Measurements from ENCODE around the gene KRCC1. TPM values are rescaled to one million over a fixed set of nuclear protein-coding genes. Genes with fewer than 3 reads are reported as not detected.
A peak's percentile ranks its signal among the peaks of the same experiment; 100 is the strongest.

Gene KRCC1
- total RNA-seq, 2 donors from 2014 or later: 11.7 to 20.3 TPM

DNA sequence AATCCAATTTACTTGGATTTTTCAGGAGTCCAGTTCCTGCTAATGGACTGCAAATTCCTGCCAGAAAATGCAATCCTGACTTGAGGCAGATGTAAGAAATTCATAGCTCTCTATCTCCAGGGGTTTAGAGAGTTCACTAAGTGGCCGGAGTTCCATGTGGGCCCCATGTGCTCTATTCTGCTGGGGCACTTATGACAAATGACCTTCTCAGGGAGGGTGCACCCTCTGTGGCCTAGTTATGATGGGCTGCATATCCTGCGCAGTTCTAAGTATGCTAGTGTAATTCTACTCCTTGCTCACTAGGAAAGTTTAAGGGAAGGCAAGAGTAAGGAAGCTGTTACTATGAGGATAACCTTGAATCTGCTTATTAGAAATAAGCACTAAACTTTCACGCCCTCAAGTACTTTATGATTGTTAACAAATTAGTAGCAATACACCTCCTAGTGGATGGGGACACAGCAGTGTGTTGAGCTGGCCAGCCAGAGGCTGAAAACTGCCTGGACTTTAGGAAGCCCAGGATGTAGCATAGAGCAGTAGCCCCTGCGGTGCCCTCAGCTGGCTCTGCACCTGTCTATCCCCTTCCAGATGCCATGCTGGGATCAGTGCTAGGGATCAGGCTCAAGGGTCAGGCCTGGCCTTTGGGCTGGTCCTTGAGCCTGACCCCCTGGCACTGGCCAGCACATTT is 26.5 kb upstream of the KRCC1 start:
- no peaks in the 10 kb centered on the region for H3K9me3 ChIP-seq (ENCODE audit: control insufficient read depth, low read length)
- H3K9ac ChIP-seq (ENCODE audit: extremely low read depth, low read length, poor library complexity, severe bottlenecking): no peak overlapping the region
- H3K27me3 Mint-ChIP-seq (ENCODE audit: insufficient read depth): peaks cover 3% of the 10 kb centered on the region
- DNase-seq: no peak
- H3K4me3 Mint-ChIP-seq: no peak overlapping the region
- WGBS, 2 experiments (ENCODE audit: insufficient coverage in 1 of 2, insufficient read length in 1 of 2): 86 to 89% methylated on average over 4 of the region's 4 CpGs
- H3K27ac Mint-ChIP-seq: no peak overlapping the region
- no peaks in the 10 kb centered on the region for H3K27me3 ChIP-seq (ENCODE audit: control insufficient read depth, insufficient read depth, low read length, poor library complexity, severe bottlenecking)
- H3K36me3 ChIP-seq (ENCODE audit: control insufficient read depth, insufficient read depth, low read length): no peaks in the 10 kb centered on the region
- no peaks in the 10 kb centered on the region for H3K4me1 ChIP-seq (ENCODE audit: control insufficient read depth, insufficient read depth, low read length)
- no peak overlapping the region for H3K4me3 ChIP-seq (ENCODE audit: low read length)
- H3K4me1 Mint-ChIP-seq: peaks cover 4% of the 10 kb centered on the region
- no peaks in the 10 kb centered on the region for H3K36me3 Mint-ChIP-seq (ENCODE audit: low read depth)
- TF ChIP-seq, protein P1, sequence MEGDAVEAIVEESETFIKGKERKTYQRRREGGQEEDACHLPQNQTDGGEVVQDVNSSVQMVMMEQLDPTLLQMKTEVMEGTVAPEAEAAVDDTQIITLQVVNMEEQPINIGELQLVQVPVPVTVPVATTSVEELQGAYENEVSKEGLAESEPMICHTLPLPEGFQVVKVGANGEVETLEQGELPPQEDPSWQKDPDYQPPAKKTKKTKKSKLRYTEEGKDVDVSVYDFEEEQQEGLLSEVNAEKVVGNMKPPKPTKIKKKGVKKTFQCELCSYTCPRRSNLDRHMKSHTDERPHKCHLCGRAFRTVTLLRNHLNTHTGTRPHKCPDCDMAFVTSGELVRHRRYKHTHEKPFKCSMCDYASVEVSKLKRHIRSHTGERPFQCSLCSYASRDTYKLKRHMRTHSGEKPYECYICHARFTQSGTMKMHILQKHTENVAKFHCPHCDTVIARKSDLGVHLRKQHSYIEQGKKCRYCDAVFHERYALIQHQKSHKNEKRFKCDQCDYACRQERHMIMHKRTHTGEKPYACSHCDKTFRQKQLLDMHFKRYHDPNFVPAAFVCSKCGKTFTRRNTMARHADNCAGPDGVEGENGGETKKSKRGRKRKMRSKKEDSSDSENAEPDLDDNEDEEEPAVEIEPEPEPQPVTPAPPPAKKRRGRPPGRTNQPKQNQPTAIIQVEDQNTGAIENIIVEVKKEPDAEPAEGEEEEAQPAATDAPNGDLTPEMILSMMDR (conservative IDR thresholded peaks at IDR 0.05): peak; percentile 21
- no peaks in the 10 kb centered on the region for H3K9me3 Mint-ChIP-seq
- H3K27ac ChIP-seq (ENCODE audit: low read depth, low read length): no peak overlapping the region

DNA sequence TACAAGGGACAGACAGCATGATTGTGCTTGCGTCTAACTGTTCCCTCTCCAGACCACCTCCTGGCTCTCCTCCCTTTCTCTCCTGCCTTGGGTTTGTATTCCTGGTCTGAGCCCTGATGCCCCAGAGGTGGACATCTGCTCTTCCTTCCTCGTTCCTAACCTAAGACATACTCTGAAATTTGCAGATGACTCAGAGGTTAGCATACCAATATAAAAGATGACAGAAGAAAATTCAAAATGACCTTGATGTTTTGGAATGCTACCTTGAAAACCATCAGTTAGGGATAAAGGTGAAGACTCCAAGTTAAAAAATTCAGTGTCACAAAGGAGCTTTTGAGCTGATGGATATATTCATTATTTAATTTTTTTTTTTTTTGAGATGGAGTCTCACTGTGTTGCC is 25.0 kb upstream of the KRCC1 start:
- H3K27me3 ChIP-seq (ENCODE audit: control insufficient read depth, insufficient read depth, low read length, poor library complexity, severe bottlenecking): no peaks in the 10 kb centered on the region
- Mint-ChIP-seq H3K36me3 (ENCODE audit: low read depth) (no peaks in the 10 kb centered on the region), H3K4me3 (no peak overlapping the region), H3K27me3 (ENCODE audit: insufficient read depth) (peaks cover 3% of the 10 kb centered on the region), H3K27ac (no peak overlapping the region), H3K9me3 (no peaks in the 10 kb centered on the region), H3K4me1 (peaks cover 4% of the 10 kb centered on the region)
- no peaks in the 10 kb centered on the region for H3K9me3 ChIP-seq (ENCODE audit: control insufficient read depth, low read length)
- H3K36me3 ChIP-seq (ENCODE audit: control insufficient read depth, insufficient read depth, low read length): no peaks in the 10 kb centered on the region
- 84 to 100% methylated on average over 1 to 2 of the region's 2 CpGs for WGBS, 2 experiments (ENCODE audit: insufficient coverage in 1 of 2, insufficient read length in 1 of 2)
- TF ChIP-seq, protein P1 (conservative IDR thresholded peaks at IDR 0.05): no peak
- H3K4me3 ChIP-seq (ENCODE audit: low read length): no peak overlapping the region
- DNase-seq: no peak
- H3K9ac ChIP-seq (ENCODE audit: extremely low read depth, low read length, poor library complexity, severe bottlenecking): no peak overlapping the region
- H3K27ac ChIP-seq (ENCODE audit: low read depth, low read length): no peak overlapping the region
- H3K4me1 ChIP-seq (ENCODE audit: control insufficient read depth, insufficient read depth, low read length): no peaks in the 10 kb centered on the region

DNA sequence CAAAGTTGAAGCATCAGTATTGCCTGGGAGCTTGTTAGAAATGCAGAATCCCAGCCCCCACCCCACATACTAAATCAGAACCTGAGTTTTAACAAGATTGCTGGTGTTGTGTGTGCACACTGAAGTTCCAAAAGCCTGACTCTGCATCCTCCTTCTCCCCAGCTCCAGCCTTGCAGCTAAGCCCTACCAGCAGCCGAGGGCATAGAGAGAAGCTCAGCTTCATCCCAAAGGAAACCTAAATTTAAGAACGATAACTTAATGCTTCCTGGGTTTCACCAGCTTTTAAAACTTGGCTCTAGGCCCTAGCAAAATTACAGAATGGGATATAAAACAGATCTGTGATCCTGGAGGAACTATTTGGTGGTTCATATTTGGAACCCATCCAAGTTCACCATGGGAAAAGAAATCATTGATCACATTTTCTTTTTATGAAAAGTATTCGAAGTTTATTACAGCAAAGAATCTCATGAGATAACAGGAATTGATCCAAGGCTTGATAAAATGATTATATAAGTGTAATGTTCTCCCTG is 23.1 kb upstream of the KRCC1 start:
- Histone ChIP-seq H3K27me3 (ENCODE audit: control insufficient read depth, insufficient read depth, low read length, poor library complexity, severe bottlenecking) (no peaks in the 10 kb centered on the region), H3K9me3 (ENCODE audit: control insufficient read depth, low read length) (no peaks in the 10 kb centered on the region), H3K9ac (ENCODE audit: extremely low read depth, low read length, poor library complexity, severe bottlenecking) (no peak overlapping the region), H3K4me3 (ENCODE audit: low read length) (no peak overlapping the region), H3K27ac (ENCODE audit: low read depth, low read length) (no peak overlapping the region), H3K4me1 (ENCODE audit: control insufficient read depth, insufficient read depth, low read length) (no peaks in the 10 kb centered on the region), H3K36me3 (ENCODE audit: control insufficient read depth, insufficient read depth, low read length) (no peaks in the 10 kb centered on the region)
- Mint-ChIP-seq H3K27ac (no peak overlapping the region), H3K36me3 (ENCODE audit: low read depth) (no peaks in the 10 kb centered on the region), H3K4me3 (no peak overlapping the region), H3K4me1 (peaks cover 4% of the 10 kb centered on the region), H3K9me3 (no peaks in the 10 kb centered on the region), H3K27me3 (ENCODE audit: insufficient read depth) (peaks cover 3% of the 10 kb centered on the region)
- DNase-seq: no peak
- TF ChIP-seq, protein P1 (conservative IDR thresholded peaks at IDR 0.05): no peak
- WGBS, 2 experiments (ENCODE audit: insufficient coverage in 1 of 2, insufficient read length in 1 of 2): 77% methylated on average over 3 of the region's 3 CpGs; no CpG with 5 or more reads in 1 of the 2 experiments

Data from endodermal cell (in vitro differentiated cells).